Retinal pigment epithelial cell (primary cell): ENCODE results near the gene RWDD4.

Source experiments
- DNase-seq: peaks from one replicate; pipeline ENCODE4 v3.0.0-alpha.2; 2010; ENCODE audit warnings: low read depth
- H3K4me3 ChIP-seq: 2 replicates; pipeline ENCODE4 v1.5.1; 2011; ENCODE audit warnings: mild to moderate bottlenecking, low read length, control low read depth, moderate library complexity
- CTCF ChIP-seq: conservative IDR thresholded peaks from 2 replicates; pipeline ENCODE4 v1.5.1; 2011; ENCODE audit warnings: low read depth, low read length, control low read depth, inconsistent platforms

The RWDD4 gene

GRCh38 chr4:183636923-183637322 is 22.1 kb downstream of the RWDD4 start:
- no peak for DNase-seq
- TF ChIP-seq CTCF: no peak
- no peak overlapping the region for H3K4me3 ChIP-seq

- no peak for TF ChIP-seq CTCF
- DNase-seq: no peak
- no peak overlapping the region for H3K4me3 ChIP-seq
Measured at GRCh38 chr4:183636503-183636902, 22.5 kb downstream of the RWDD4 start.

GRCh38 chr4:183635741-183636140 is 23.2 kb downstream of the RWDD4 start:
- DNase-seq: no peak
- no peak for TF ChIP-seq CTCF
- H3K4me3 ChIP-seq: no peak overlapping the region

GRCh38 chr4:183635321-183635720 is 23.7 kb downstream of the RWDD4 start:
- DNase-seq: no peak
- H3K4me3 ChIP-seq: no peak overlapping the region
- no peak for TF ChIP-seq CTCF

GRCh38 chr4:183633476-183634400 is 25.2 kb downstream of the RWDD4 start:
- no peak for TF ChIP-seq CTCF
- DNase-seq: no peak
- H3K4me3 ChIP-seq: no peak overlapping the region

GRCh38 chr4:183632689-183633088 is 26.3 kb downstream of the RWDD4 start:
- TF ChIP-seq CTCF: no peak
- no peak overlapping the region for H3K4me3 ChIP-seq
- no peak for DNase-seq
